ENCODE results near the gene WWOX.

DNA sequence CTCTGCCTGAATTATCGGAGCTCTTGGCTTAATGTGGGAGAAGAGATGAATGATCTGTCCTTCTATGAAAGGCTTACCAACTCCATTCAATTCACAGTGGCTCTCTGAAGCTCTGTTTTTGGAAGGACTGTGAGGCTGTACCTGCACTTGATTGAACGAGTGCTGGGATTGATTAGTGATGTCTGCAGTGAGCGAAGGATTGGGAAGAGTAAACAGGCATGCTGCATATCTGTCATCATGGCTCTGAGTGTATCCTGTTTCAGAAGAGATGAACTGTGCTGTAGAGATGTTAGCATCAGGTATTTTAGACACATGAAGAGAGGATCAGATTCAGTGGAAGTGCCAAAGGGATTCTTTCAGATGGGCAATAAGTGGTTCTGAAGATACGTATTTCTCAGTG, 937.1 kb downstream of the WWOX start:
- TF ChIP-seq, protein P1, sequence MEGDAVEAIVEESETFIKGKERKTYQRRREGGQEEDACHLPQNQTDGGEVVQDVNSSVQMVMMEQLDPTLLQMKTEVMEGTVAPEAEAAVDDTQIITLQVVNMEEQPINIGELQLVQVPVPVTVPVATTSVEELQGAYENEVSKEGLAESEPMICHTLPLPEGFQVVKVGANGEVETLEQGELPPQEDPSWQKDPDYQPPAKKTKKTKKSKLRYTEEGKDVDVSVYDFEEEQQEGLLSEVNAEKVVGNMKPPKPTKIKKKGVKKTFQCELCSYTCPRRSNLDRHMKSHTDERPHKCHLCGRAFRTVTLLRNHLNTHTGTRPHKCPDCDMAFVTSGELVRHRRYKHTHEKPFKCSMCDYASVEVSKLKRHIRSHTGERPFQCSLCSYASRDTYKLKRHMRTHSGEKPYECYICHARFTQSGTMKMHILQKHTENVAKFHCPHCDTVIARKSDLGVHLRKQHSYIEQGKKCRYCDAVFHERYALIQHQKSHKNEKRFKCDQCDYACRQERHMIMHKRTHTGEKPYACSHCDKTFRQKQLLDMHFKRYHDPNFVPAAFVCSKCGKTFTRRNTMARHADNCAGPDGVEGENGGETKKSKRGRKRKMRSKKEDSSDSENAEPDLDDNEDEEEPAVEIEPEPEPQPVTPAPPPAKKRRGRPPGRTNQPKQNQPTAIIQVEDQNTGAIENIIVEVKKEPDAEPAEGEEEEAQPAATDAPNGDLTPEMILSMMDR (IDR thresholded peaks at IDR 0.05) = no peak
- no peak for TF ChIP-seq POLR2A (IDR thresholded peaks at IDR 0.05)

Measured in thyroid gland (tissue), 4 donors.